ENCODE measurements around the gene BCL2L12. TPM values are rescaled to one million over a fixed set of nuclear protein-coding genes. Genes with fewer than 3 reads are reported as not detected.

BCL2L12 gene
- total and polyA plus RNA-seq, 7 experiments from 2014 or later = 11.3 to 57.2 (median 14.8) TPM

DNA sequence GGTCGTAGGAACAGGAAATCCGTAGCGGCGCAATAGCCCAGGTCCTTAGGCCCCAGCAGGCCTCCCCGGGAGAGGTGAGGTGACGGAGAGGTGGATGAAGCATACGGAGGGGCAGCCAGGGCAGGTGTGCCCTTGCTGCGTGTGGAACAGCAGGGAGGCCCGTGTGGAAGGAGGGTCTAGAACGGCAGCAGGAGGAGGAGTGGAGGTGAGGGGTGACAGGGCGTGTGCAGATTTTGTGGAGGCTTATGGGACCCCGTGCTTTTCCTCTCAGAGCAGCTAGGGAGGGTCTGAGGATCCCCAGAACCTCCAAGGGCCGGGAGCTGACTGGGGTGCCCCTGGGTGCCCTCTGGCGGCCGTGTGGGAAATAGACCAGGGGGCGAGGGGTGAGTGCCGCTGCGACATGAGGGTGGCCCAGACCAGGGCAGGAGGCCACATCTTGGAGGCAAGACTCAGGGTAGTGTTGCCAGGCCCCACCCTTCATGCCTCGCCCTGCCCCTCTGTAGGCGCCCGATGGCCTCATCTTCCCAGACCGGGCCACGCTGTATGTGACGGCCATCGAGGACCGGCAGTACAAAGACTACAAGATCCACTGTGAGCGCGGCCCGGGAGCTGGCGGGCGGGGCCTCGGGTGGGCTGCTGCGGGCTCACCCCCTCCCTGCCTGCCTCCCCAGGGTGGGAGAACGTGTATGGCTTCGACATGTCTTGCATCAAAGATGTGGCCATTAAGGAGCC, 18.7 kb downstream of the BCL2L12 start:
- intact Hi-C loops (cut with micrococcal nuclease) = loop anchor here in 1 of 2 donors (5.0 kb wide), 1 partner anchor 292 kb away; no protein-coding TSS in a partner anchor
- Histone ChIP-seq H3K36me3 (ENCODE audit: control insufficient read depth in 2 of 3, insufficient read depth in 3 of 3, low read length in 3 of 3) (peaks cover 3 to 65% (median 8%) of the 10 kb centered on the region in 3 experiments), H3K27ac (ENCODE audit: low read depth, low read length) (no peak overlapping the region), H3K4me1 (ENCODE audit: control insufficient read depth in 2 of 2, insufficient read depth in 2 of 2, low read length in 2 of 2) (peaks cover 10% of the 10 kb centered on the region in 2 donors), H3K9me3 (ENCODE audit: control insufficient read depth in 2 of 3, low read length in 3 of 3) (no peaks in the 10 kb centered on the region), H3K27me3 (ENCODE audit: control insufficient read depth in 2 of 2, insufficient read depth in 2 of 2, low read length in 2 of 2) (no peaks in the 10 kb centered on the region), H3K4me3 (ENCODE audit: low read length) (no peak overlapping the region)
- H3K4me1 Mint-ChIP-seq = peaks cover 4 to 29% (median 17%) of the 10 kb centered on the region in 7 donors
- ChIA-PET CTCF (interaction anchor here (0.5 to 1.3 kb wide), 2 partner anchors 179 to 235 kb away, joined by 3 to 4 read pairs; no protein-coding TSS in a partner anchor), POLR2A (interaction anchor here (1.4 kb wide), 1 partner anchor 181 kb away, joined by 3 read pairs; no protein-coding TSS in a partner anchor)
- no peak overlapping the region for H3K4me3 Mint-ChIP-seq
- H3K27ac Mint-ChIP-seq = no peak overlapping the region
- ATAC-seq = no peak
- H3K36me3 Mint-ChIP-seq = peaks cover 0 to 21% (median 6%) of the 10 kb centered on the region in 5 donors
- peaks cover 0 to 2% (median 0%) of the 10 kb centered on the region in 11 donors for H3K9me3 Mint-ChIP-seq
- DNase-seq = no peak
- no peaks in the 10 kb centered on the region for H3K27me3 Mint-ChIP-seq

DNA sequence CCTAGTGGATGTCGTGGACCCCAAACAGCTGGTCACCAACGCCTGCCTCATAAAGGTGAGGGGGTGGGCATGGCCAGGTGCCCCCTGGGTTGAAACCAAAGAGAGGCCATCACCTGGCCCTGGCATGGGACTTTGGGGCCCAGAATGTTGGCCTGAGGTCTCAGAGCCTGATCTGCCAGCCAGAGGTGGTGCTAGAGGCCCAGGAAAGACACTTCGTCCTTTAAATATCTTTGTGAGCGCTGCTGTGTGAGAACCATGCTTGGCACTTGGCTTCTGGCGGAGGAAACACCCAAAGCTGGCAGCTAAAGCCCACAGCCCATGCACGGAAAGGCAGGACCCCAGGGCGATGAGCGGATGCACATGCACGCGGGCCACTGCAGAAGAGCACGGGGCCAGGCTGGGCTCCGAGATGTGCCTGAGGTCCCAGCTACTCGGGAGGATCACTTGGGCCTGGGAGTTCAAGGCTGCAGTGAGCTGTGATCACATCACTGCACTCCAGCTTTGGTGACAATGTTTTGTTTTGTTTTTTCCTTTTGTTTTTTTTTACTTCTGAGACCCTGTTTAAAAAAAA, 19.3 kb downstream of the BCL2L12 start:
- ATAC-seq (no peak), DNase-seq (no peak)
- no peak overlapping the region for H3K27ac ChIP-seq (ENCODE audit: low read depth, low read length)
- intact Hi-C loops (cut with micrococcal nuclease) = loop anchor here in 1 of 2 donors (5.0 kb wide), 1 partner anchor 293 kb away; no protein-coding TSS in a partner anchor
- H3K4me3 ChIP-seq (ENCODE audit: low read length) = no peak overlapping the region
- no peaks in the 10 kb centered on the region for H3K27me3 ChIP-seq (ENCODE audit: control insufficient read depth in 2 of 2, insufficient read depth in 2 of 2, low read length in 2 of 2)
- H3K36me3 ChIP-seq (ENCODE audit: control insufficient read depth in 2 of 3, insufficient read depth in 3 of 3, low read length in 3 of 3) = peaks cover 3 to 65% (median 8%) of the 10 kb centered on the region in 3 experiments
- Mint-ChIP-seq H3K27ac (no peak overlapping the region), H3K4me3 (no peak overlapping the region), H3K9me3 (peaks cover 0 to 2% (median 0%) of the 10 kb centered on the region in 11 donors), H3K27me3 (no peaks in the 10 kb centered on the region), H3K4me1 (peaks cover 9 to 27% (median 14%) of the 10 kb centered on the region in 7 donors), H3K36me3 (peaks cover 0 to 21% (median 6%) of the 10 kb centered on the region in 5 donors)
- ChIA-PET POLR2A (interaction anchor here (1.4 to 1.5 kb wide), 2 partner anchors 9 to 182 kb away, joined by 3 to 4 read pairs; partner anchors contain the start of gene PRMT1), CTCF (interaction anchor here (0.5 to 1.3 kb wide), 2 partner anchors 179 to 235 kb away, joined by 3 to 4 read pairs; no protein-coding TSS in a partner anchor)
- H3K9me3 ChIP-seq (ENCODE audit: control insufficient read depth in 2 of 3, low read length in 3 of 3) = no peaks in the 10 kb centered on the region
- H3K4me1 ChIP-seq (ENCODE audit: control insufficient read depth in 2 of 2, insufficient read depth in 2 of 2, low read length in 2 of 2) = peaks cover 6 to 9% of the 10 kb centered on the region in 2 donors

DNA sequence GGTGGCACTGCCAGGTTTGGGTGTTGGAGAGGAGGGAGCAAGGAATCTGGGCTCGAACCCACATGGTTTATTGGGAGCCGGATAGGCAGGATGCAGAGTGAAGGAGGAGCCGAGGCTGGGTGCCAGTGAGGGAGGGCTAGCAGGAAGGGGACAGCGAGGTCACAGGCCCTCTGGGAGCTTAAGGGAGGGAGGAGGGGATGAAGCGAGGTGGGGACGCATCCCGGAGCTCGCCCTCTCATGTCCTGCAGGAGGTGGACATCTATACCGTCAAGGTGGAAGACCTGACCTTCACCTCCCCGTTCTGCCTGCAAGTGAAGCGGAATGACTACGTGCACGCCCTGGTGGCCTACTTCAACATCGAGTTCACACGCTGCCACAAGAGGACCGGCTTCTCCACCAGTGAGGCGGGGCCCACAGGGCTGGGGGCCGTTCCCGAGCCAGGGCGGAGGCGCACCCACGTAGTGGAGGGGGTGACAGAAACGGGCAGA, 20.2 kb downstream of the BCL2L12 start:
- H3K27ac ChIP-seq (ENCODE audit: low read depth, low read length) = no peak overlapping the region
- Mint-ChIP-seq H3K27me3 (peaks cover 0 to 8% (median 7%) of the 10 kb centered on the region in 5 donors), H3K4me1 (peaks cover 14 to 29% (median 17%) of the 10 kb centered on the region in 7 donors), H3K36me3 (peaks cover 0 to 20% (median 6%) of the 10 kb centered on the region in 5 donors), H3K4me3 (no peak overlapping the region), H3K9me3 (peaks cover 0 to 3% (median 0%) of the 10 kb centered on the region in 11 donors), H3K27ac (no peak overlapping the region)
- ChIA-PET POLR2A (interaction anchor here (1.5 kb wide), 1 partner anchor 9 kb away, joined by 4 read pairs; the partner anchor contains the start of gene PRMT1), CTCF (no interaction called here)
- H3K4me1 ChIP-seq (ENCODE audit: control insufficient read depth in 2 of 2, insufficient read depth in 2 of 2, low read length in 2 of 2) = peaks cover under 1 to 11% of the 10 kb centered on the region in 2 donors
- intact Hi-C loops (cut with micrococcal nuclease) = no loop called here
- no peak for ATAC-seq
- H3K36me3 ChIP-seq (ENCODE audit: control insufficient read depth in 2 of 3, insufficient read depth in 3 of 3, low read length in 3 of 3) = peaks cover 0 to 65% (median 8%) of the 10 kb centered on the region in 3 experiments
- no peak overlapping the region for H3K4me3 ChIP-seq (ENCODE audit: low read length)
- H3K27me3 ChIP-seq (ENCODE audit: control insufficient read depth in 2 of 2, insufficient read depth in 2 of 2, low read length in 2 of 2) = no peaks in the 10 kb centered on the region
- no peaks in the 10 kb centered on the region for H3K9me3 ChIP-seq (ENCODE audit: control insufficient read depth in 2 of 3, low read length in 3 of 3)
- DNase-seq = no peak

DNA sequence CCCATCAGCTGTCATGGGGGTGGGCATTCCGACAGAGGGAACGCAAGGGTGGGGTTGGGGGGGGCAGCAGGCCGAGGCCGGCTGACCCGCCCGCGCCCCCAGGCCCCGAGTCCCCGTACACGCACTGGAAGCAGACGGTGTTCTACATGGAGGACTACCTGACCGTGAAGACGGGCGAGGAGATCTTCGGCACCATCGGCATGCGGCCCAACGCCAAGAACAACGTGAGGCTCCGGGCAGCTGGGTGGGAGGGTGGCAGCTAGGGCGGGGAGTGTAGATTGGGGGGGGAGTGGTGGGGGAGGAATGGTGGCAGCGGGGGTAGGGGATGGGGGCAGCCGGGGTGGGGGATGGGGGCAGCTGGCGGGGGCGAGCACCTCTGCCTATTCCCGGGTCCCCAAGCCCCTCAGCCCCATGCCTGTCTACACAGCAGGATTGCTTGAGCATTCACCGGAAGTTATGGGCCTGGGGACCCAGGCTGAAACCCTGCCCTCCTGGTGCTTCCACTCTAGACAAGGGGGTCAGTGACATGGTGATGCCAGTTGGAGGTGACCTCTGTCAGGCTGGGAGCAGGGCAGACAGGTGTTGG, 20.9 kb downstream of the BCL2L12 start:
- CTCF ChIA-PET = interaction anchor here (0.7 kb wide), 1 partner anchor 180 kb away, joined by 3 read pairs; no protein-coding TSS in a partner anchor
- H3K4me3 ChIP-seq (ENCODE audit: low read length) = no peak overlapping the region
- intact Hi-C loops (cut with micrococcal nuclease) = no loop called here
- no peak for DNase-seq
- H3K27ac Mint-ChIP-seq = no peak overlapping the region
- no peak for ATAC-seq
- POLR2A ChIA-PET = interaction anchor here (1.5 kb wide), 1 partner anchor 10 kb away, joined by 4 read pairs; the partner anchor contains the start of gene PRMT1
- H3K27me3 Mint-ChIP-seq = peaks cover 0 to 12% (median 9%) of the 10 kb centered on the region in 5 donors
- no peak overlapping the region for H3K27ac ChIP-seq (ENCODE audit: low read depth, low read length)
- peaks cover 0 to 3% (median 0%) of the 10 kb centered on the region in 11 donors for H3K9me3 Mint-ChIP-seq
- no peaks in the 10 kb centered on the region for H3K9me3 ChIP-seq (ENCODE audit: control insufficient read depth in 2 of 3, low read length in 3 of 3)
- no peaks in the 10 kb centered on the region for H3K27me3 ChIP-seq (ENCODE audit: control insufficient read depth in 2 of 2, insufficient read depth in 2 of 2, low read length in 2 of 2)
- H3K36me3 ChIP-seq (ENCODE audit: control insufficient read depth in 2 of 3, insufficient read depth in 3 of 3, low read length in 3 of 3) = peaks cover 0 to 60% (median 8%) of the 10 kb centered on the region in 3 experiments
- peaks cover 0 to 19% (median 6%) of the 10 kb centered on the region in 5 donors for H3K36me3 Mint-ChIP-seq
- peaks cover 4 to 12% of the 10 kb centered on the region in 2 donors for H3K4me1 ChIP-seq (ENCODE audit: control insufficient read depth in 2 of 2, insufficient read depth in 2 of 2, low read length in 2 of 2)
- H3K4me1 Mint-ChIP-seq = peaks cover 19 to 32% (median 22%) of the 10 kb centered on the region in 7 donors
- H3K4me3 Mint-ChIP-seq = no peak overlapping the region

DNA sequence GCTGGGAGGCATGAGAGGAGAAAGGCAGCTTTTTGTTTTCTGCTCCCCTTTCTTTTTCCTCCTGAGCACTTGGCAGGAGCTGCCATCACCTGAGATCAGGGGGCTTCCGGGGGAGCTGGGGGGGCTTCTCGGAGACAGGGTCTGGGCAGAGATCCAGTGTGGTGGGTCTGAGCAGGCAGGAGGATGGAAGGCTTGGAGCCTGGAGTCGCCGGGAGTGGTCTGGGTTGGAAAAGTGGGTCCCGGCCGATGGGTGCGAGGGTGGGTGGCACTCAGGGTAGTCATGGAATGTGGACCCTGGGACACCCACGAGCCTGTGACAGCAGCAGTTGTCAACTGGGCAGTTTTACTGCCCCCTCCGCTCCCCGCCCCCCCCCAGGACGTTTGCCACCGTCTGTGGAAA, 21.4 kb downstream of the BCL2L12 start:
- peaks cover 4 to 12% of the 10 kb centered on the region in 2 donors for H3K4me1 ChIP-seq (ENCODE audit: control insufficient read depth in 2 of 2, insufficient read depth in 2 of 2, low read length in 2 of 2)
- no peak for DNase-seq
- peak overlapping the region in 1 of 9 donors; percentile 25 for H3K27ac Mint-ChIP-seq
- H3K36me3 Mint-ChIP-seq = peaks cover 0 to 19% (median 6%) of the 10 kb centered on the region in 5 donors
- H3K36me3 ChIP-seq (ENCODE audit: control insufficient read depth in 2 of 3, insufficient read depth in 3 of 3, low read length in 3 of 3) = peaks cover 0 to 54% (median 3%) of the 10 kb centered on the region in 3 experiments
- no peaks in the 10 kb centered on the region for H3K9me3 ChIP-seq (ENCODE audit: control insufficient read depth in 2 of 3, low read length in 3 of 3)
- H3K4me3 ChIP-seq (ENCODE audit: low read length) = no peak overlapping the region
- intact Hi-C loops (cut with micrococcal nuclease) = no loop called here
- no peak overlapping the region for H3K27ac ChIP-seq (ENCODE audit: low read depth, low read length)
- ChIA-PET POLR2A (interaction anchor here (1.0 kb wide), 1 partner anchor 23 kb away, joined by 3 read pairs; no protein-coding TSS in a partner anchor), CTCF (interaction anchor here (0.7 kb wide), 1 partner anchor 180 kb away, joined by 3 read pairs; no protein-coding TSS in a partner anchor)
- H3K4me1 Mint-ChIP-seq = peaks cover 20 to 34% (median 22%) of the 10 kb centered on the region in 7 donors
- ATAC-seq = no peak
- no peak overlapping the region for H3K4me3 Mint-ChIP-seq
- peaks cover 0 to 12% (median 9%) of the 10 kb centered on the region in 5 donors for H3K27me3 Mint-ChIP-seq
- H3K9me3 Mint-ChIP-seq = peaks cover 0 to 3% (median 0%) of the 10 kb centered on the region in 11 donors
- H3K27me3 ChIP-seq (ENCODE audit: control insufficient read depth in 2 of 2, insufficient read depth in 2 of 2, low read length in 2 of 2) = no peaks in the 10 kb centered on the region

Measured in naive thymus-derived CD4-positive, alpha-beta T cell (primary cell).